Ammon's horn (tissue), 1 donor: ENCODE data around the gene MTFR1L.

Experiments used
- DNase-seq: peaks from one replicate; pipeline ENCODE4 v3.0.0-alpha.2; 2016; ENCODE audit warnings: low spot score

MTFR1L gene

DNA sequence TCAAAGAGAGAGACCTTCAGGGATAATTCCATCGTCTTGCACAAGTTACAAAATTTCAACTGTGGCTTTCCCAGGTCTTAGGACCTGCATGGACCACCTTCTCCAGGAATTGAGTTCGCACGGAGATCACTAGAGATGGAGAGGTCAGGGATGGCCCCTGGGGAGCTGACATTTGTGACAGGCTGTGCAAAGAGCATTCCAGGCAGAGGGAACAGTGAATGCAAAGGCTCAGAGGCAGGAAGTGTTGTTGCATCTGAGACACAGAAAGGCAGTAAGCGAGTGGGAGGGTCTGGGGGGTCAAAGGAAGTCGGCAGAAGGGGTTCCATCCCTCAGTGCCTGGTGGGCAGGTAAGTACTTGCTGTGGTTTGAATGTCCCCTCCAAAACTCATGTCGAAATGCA is 29.3 kb upstream of the MTFR1L start:
- DNase-seq, result no peak

DNA sequence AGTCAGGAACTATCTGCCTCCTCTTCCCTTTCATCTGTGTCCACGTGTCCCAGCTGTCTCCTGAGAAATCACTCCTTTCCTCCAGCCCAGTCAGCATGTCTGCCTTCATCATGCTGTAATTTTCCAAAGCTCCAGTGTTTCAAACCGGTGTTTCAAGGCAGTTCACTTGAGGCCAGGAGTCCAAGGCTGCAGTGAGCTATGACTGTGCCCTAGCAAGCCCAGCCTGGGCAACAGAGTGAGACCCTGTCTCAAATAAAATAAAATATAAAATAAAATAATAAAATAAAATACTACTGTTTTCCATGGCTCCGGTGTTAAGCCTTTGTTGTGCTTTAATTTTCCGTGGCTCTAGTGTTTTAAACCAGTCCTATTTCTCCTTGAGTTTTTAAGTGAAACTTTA is 27.6 kb upstream of the MTFR1L start:
- no peak for DNase-seq

DNA sequence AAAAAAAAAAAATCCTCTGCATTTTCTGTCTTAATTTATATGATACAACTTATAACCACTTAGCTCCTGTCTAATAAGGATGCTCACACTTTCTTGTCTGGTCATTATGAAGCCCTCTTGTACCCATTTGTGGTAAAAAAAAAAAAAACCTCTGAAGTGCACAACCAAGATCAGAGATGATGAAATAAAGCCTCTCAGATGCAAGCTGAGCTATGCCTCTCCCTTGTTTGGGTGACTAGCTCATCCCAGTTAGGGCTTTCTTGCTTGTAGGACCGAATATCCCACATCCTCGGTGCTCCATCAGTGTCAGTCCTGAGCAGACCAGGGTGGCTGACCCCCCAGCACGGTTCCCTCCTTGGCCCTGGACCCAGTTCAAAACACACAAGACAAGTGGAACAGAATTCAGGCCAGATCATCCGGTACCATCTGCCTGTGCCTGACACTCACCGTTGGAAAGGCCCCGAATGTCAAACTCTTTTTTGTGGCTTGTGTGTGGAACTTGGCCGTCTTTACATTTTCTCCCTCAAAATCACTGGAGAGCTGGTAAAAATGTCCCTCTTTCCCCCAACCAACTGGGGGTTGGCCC is 26.1 kb upstream of the MTFR1L start:
- no peak for DNase-seq

DNA sequence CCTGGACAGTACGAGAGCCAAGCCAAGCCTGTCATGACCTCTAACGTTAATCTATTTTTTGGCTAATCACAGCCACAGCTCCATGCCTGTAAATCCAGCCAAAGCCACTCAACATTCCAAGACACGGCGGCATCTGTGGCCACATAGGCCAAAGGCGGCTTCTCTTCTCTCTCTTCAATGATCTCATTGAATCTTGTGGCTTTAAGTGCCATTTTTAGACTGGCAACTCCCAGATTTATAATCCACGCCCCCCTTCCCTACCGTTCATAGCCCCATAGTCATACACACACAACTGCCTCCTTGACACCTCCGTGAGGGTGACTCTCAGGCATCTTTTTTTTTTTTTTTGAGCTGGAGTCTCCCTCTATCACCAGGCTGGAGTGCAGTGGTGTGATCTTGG is 25.4 kb upstream of the MTFR1L start:
- DNase-seq, result no peak

DNA sequence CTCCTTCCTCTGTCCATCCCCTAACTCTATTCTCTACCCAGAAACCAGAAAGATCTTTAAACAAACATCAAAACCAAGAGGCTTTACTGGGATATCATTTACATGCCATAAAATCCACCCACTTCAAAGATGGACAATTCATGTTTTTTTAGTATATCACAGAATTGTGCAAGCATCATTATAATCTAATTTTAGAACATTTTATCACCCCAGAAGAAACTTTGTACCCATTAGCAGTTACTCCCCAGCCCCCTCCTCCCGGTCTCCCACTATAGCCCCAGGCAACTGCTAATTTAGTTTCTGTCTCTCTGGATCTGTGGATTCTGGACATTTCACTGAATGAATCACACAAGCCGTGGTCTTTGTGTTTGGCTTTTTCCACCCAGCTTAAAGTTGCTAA is 24.5 kb upstream of the MTFR1L start:
- no peak for DNase-seq

DNA sequence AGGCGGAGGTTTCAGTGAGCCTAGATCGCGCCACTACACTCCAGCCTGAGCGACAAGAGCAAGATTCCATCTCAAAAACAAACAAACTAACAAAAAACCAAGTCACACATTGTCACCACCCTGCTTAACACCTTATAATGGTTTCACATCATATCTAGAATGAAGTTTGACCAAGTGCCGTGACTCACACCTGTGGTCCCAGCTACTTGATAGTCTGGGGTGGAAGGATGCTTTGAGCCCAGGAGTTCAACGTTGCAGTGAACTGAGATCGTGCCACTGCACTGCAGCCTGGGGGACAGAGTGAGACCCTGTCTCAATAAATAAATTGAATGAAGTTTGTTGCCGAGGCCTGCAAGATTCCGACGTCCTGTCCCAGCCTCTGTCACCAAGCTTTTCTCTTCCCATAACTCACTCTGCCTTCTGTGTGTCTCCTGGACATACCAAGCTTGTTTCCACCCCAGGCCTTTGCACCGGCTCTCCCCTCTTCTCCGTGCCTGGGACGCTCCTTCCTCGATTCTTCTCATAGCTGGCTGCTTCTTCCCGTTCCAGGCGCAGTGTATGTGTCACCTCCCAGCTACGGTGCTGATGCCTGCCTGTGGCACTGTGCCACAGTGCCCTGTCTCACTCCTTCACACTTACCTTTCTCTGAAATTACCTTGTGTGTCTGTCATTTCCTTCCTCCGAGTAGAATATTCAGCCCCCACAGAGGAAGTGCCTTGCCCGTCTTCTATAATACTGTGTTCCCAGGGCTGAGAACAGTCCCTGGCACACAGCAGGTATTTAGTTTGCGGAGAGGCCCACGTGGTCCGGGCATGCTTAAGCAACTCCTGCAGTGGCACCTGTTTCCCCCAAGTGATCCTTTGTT is 23.6 kb upstream of the MTFR1L start:
- no peak for DNase-seq

DNA sequence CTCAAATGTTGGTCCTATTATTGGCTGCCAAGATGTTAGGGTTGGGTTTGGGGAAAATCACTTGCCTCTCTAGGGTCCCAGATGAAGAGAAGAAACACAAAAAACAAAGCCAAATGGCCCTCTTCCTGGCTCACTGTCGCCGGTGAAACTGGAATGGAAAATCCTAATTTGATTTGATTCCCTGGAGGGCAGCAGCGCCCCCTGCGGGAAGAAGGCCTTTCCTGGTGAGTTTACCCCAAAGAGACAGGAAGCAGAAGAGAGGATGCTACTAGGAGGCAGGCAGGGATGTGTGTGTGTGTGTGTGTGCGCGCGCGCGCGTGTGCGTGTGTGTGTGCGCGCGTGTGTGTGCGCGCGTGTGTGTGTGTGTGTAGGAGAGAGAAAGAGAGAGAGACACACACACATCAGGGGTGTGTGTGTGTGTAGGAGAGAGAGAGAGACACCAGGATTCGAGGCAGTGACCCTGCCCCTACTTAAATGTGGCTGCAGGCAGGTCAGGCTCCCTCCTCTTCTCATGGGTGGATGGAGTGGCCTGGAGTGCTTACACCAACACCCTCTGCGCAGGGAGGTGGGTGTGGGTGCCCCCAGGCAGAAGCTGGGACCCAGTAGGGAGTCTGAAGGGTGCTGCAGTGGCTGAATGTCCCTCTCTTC is 22.8 kb upstream of the MTFR1L start:
- peak; percentile 80 for DNase-seq

DNA sequence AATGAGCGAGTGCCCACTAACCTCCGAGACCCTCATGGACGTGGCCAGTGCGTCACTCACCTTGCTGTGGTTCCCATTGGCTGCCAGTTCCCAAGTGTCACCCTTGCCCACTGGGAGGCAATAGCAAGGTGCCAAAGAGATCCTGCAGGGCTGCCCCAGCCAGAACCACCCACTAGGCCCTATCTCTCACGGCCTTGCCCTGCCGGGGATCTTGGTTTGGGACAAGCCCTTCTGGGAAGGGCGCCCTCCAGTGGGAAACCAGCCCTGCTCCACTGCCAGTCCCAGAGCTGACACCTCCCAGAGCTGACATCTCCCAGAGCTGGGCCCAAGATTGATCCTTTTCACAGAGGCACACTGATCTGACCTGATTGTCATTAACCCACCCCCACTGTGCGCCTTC is 21.8 kb upstream of the MTFR1L start:
- DNase-seq, result no peak

DNA sequence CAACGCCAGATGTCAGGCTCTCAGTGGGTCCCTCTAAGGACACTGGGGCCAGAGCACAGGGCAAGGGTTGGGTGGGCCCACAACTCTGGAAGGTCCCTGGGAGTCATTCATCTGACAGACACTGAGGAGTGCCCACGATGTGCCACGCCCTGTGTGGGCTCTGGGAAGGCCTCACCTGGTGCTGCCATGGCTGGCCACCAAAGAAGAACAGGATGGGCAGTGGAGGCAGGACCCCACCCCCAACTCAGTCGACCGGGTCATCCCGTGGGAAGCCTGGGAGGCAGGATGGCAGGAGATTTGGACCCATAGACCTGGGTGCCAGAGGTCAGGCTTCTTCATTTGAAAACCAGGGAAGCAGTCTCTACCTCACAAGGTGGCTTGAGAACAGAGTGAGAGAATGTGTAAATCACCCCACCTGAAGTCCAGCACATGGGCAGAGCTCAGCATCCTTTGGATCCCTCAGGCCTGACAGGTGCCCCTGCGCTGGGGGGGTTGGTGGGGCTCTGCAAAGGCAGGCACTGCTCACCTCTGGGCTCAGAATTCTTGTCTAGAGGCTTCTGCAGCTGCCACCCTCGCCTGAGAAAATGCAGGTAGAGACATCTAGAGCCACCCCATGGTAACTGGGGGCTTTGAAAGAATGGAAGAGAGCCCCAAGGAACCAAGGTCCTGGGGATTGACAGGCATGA is 20.9 kb upstream of the MTFR1L start:
- DNase-seq, result no peak

DNA sequence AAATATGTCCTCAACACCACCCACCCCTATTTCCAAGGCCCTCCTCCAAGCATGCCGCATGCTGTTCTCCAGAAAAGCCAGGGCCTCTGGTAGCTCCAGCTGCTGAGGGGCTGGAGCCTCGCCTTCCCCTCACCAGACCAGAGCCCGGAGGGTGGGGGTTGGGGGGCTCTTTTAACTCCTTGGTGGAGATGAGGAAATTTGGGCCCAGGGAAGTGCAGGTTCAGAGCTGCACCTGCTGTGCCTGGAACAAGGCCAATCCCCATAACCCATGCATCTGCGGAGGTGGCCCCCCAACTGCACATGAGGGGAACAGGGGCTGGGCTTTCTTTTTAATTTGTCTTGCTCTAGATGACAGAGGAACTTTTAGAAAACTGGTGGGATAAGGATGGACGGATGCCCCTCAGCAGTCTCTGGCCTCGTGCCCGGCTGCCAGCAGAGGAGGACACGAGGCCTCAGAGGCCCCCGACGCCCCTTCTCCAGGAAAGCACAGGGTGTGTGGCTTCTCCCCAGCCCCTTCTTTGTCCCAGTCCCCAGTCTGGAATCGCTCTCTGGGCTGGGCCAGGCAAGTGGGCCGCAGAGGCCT is 20.3 kb upstream of the MTFR1L start:
- DNase-seq, result no peak

DNA sequence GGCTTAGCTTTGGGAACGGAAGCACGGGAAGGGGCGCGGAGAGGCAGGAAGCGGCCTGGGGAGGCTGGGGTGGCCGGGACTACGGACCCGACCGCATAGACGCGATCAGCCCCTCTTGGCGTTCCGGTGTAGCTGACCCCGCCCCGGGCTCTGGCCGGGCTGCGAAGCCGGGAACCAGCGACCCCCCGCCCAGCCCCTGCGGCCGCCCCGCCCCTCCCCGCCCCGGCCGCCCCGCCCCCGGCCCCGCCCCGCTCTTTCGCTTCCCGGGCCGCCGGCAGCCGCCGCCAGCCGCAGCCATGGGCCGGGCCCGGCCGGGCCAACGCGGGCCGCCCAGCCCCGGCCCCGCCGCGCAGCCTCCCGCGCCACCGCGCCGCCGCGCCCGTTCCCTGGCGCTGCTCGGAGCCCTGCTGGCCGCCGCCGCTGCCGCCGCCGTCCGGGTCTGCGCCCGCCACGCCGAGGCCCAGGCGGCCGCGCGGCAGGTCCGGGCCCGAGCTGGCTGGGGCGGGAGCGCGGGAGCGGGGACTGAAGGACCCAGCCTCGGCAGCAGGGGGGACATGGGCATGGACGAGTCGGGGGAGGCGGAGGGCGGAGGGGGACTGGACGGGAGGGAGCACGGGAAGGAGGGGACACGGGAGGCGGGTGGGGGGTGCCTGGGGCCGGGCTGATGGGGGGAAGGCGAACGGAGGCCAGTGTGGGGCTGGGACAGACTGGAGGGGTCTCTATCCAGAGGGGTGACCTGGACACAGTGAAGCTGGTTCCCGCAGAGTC is 19.6 kb upstream of the MTFR1L start, which contains the start of gene SELENON:
SELENON (plus strand) TSS at position 259 of the 768 bp plus-strand sequence; CDS start at position 297, 38 bp downstream.
- no peak for DNase-seq

DNA sequence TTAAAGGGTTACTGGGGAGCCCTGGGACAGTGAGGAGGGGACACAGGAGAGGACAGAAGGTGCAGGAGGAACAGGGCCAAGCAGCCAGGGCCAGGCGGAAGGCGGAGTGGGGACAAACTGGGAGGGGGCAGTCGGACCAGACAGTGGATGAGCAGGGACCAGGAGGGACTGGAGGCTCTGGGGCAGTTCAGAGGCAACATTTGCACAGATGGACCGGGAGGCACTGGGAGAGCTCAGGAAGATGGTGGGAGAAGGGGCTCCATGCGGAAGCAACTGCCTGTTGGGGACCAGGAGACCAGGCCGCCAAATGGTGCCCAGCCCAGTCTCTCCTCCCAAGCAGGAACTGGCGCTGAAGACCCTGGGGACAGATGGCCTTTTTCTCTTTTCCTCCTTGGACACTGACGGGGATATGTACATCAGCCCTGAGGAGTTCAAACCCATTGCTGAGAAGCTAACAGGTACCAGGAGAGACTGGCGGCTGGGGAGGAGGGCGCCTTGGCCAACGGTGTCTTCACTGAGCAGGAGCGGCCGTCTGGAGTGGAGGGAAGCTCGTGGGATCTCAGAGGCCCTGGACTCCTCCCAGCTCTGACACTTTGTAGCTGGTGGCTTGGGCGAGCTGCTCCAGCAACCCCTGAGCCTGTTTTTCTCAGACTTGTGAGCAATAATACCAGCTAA is 18.9 kb upstream of the MTFR1L start:
- no peak for DNase-seq

DNA sequence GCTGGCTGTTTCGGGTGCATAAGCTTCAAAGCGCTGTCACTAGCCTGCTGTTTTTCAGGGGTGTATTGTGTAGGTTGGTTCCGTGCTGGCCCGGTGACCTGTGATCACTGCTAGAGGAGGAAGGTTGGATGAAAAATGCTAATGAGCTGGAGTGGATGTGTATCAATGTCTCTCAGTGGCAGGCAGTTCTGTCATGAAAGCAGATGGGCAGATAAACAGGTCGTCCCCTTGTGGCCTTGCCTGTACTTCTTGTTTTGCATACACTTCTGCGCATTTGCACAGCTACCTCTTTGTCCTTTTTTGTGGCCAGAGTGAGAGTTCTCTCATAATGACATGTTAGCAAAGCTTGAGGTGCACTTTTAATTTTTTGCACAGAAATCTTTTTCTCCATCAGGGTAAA is 16.8 kb upstream of the MTFR1L start:
- DNase-seq, result no peak

DNA sequence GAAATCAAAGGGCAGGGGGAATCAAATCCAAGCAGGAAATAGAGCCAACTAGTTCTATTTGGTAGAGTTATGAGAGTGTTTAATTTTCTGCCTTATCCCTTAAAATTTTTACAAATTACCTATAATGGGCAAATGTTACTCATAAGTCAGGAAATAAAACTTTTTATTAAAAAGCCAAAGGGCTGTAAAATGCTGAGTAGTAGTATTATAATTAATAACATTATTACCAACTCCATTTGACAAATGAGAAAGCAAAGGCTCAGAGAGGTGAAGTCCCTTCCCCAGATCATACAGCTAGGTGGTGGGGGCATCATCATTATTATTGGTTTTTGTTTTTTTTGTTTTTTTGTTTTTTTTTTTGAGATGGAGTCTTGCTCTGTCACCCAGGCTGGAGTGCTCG is 16.4 kb upstream of the MTFR1L start:
- DNase-seq, result no peak

DNA sequence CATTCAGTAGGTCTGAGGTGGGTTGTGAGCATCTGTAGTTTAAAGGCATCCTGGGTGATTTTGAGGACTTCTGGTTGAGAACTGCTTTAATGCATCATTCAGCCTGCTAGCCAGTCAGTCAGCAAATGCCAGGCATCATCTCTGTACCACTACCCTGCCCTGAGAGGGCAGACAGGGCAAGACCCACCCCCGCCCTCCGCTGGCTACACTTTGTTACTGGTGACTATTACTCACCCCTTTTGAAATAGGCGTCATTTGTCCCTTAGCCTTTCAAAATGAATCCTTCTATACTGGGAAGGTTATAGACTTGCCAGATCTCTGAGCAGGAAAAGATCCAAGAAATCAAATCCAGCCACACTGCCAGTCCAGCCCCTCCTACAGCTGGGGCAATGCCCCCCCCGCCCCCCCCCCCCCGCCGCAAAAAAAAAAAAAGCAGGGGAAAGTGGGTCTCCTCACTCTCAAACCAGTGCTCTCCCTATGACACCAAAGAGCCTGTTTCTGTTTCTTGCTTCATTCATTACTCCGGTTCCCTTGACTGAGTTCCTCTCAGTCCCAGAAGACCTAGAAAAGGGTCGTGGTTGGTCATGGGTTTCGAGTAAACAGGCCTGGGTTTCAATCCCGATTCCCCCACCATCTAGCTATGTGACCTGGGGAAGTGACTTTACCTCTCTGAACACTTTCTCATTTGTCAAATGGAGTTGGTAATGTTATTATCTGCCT is 15.3 kb upstream of the MTFR1L start:
- no peak for DNase-seq

DNA sequence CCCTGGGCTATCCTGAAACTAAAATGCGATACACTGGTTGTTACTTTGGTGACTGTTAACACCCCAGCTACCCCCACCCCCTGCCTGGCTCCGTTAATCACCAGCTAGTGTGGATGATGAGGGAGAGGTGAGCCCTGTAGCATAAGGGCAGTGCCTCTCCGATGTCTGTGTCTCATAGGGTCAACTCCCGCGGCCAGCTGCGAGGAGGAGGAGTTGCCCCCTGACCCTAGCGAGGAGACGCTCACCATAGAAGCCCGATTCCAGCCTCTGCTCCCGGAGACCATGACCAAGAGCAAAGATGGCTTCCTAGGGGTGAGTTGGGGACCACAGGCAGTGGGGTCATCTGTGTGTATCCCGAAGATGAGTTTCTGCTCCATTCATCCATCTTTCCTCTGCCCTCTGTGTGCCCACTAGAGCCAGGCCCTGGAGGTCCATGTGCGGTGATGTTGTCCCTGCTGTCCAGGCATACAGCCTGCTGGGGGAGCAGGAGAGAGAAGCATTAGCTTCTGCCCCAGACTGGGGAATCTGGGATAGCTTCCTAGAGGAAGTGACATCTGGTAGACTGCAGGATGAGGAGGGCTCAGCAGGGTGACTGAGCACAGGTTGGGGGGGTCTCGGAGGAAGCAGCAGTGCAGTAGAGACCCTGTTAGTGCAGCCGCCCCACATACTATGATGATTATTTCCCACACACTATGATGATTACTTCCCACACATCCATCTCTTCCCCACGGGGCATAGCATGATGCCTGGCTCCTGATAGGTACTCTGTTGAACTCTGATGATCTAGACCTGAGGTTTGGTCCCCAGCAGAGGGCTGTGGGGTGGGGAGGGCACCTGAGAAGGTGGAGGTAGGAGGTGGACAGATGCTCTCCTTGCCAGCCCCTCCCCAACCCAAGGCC is 14.5 kb upstream of the MTFR1L start:
- DNase-seq, result no peak

DNA sequence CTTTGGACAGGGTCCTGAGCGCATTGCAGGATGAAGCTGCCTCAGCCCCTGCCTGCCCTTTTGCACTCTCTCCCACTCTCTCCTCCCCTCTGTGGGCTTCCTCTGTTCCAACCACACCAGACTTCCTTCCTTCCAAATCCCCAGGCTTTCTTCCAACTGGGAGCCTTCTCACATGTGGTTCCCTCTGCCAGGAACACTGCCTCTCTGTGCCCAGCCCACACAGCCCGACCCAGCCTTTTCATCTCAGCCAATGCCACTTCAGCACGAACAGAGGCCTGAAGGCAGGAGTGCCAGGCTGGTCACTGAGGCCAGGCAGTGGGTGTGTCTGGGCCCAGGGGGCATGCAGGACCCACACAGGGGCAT is 13.9 kb upstream of the MTFR1L start:
- peak; percentile 86 for DNase-seq

DNA sequence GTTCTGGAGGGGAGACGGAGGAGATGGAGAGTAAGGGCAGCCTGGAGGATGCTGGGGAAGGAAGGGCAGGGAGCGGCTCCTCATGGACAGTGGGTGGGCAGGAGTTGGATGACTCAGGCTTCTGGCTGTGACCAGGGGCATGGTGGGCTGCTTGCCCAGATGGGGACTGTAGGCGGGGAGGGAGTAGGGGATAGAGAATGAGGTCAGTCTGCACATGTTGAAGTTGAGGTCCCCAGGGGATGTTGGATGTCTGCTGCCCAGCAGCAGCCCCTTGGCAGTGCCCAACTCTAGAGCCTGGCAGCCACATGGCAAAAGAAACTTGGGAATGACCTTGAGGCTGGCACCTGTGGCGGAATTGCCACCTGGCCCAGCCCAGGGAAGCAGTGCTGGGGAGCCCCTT is 13.3 kb upstream of the MTFR1L start:
- DNase-seq, result no peak
